NB4 (cell line): Measurements from ENCODE around the gene OSBPL10.

Source experiments
- CTCF ChIP-seq: IDR thresholded peaks from one replicate; pipeline ENCODE4 v1.5.1; 2012; ENCODE audit warnings: low read depth, low read length
- MYC ChIP-seq: IDR thresholded peaks from 2 replicates; pipeline ENCODE4 v1.6.1; 2011; ENCODE audit warnings: low read depth, low read length
- POLR2A ChIP-seq: IDR thresholded peaks from 2 replicates; pipeline ENCODE4 v1.6.1; 2011; ENCODE audit warnings: mild to moderate bottlenecking; ENCODE audit not compliant: insufficient read length; ENCODE audit errors: extremely low read depth
- TF ChIP-seq, protein P1 (sequence below): IDR thresholded peaks from 2 replicates; pipeline ENCODE4 v1.6.1; 2011; ENCODE audit warnings: low read depth, low read length

- no peak for TF ChIP-seq POLR2A
- no peak for TF ChIP-seq CTCF
- TF ChIP-seq, protein P1, sequence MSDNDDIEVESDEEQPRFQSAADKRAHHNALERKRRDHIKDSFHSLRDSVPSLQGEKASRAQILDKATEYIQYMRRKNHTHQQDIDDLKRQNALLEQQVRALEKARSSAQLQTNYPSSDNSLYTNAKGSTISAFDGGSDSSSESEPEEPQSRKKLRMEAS: no peak
- TF ChIP-seq MYC: no peak
These were observed 182.2 kb downstream of the OSBPL10 start for GRCh38 chr3:31798840-31799239.
